ENCODE results near the gene ARHGAP29. TPM values are rescaled to one million over a fixed set of nuclear protein-coding genes. Genes with fewer than 3 reads are reported as not detected.

ARHGAP29 gene
- total RNA-seq, 2 donors from 2014 or later, result 24.9 to 39.4 TPM

DNA sequence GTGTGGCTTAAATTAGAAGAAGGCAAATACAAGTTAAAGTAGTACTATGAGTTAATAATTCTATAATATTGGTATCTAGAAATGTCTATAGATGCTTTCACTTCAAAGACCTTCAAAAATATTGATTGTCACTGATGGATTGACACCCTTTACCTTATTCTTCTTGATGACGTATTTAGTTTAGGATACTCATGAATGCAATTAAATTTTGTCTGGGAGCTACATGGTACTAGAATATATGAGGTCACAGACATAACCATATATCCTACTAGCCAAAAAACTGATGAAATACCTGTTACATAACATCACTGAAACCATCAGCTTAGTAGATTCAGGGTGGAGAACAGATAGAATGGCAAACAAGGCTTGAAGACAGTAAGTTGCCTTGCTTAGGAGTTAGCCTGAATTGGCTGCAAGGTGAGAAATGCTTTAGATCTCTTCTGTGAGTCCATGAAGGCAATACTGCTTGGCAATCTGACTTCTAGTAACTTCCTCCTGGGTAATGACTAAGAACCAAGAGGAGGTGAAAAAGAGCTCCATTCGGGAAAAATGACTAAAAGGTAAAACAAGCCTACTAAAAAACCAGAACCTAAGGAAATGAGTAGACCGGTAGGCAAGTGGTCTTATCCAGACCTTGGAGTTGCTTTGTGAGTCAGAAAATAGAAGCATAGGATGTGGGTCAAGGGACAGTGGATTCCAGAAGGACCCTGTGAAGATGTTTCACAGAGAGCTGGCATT is 16.9 kb upstream of the ARHGAP29 start:
- no peak for ATAC-seq (ENCODE audit: insufficient number of reproducible peaks, low FRiP score, low read depth)

DNA sequence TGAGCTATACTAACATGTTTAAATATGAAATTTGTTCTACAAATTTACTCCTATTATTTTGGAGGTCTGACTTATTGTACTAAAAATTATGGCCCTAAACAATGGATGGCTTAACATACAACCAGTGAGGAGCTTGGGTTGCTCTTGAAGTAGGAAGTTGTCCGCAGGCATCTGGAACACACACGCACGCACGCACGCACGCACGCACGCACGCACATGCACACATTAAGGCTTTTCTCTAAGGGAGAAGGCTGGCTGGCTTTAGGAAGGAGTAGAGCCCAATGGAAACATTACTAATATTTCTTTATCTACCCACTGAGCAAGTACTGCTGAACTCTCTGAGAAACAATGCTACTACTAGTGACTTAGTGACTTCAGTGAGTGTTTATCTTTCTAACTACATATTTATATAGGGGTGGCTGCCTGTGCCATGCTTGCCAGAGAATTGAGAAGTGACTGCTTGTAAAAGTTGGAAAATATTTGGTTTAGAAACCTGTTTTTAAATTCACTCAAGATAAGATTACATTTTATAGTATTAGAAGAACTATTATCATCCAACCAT is 16.2 kb upstream of the ARHGAP29 start:
- Histone ChIP-seq H3K27me3 (replicated peaks; ENCODE audit: insufficient read depth) (no peaks in the 10 kb centered on the region), H3K4me3 (no peak overlapping the region), H3K27ac (no peak overlapping the region), H3K36me3 (no peaks in the 10 kb centered on the region), H3K4me1 (ENCODE audit: control insufficient read depth in 1 of 2, low read depth in 2 of 2) (peaks cover 3 to 6% of the 10 kb centered on the region in 2 donors), H3K9me3 (no peaks in the 10 kb centered on the region)
- DNase-seq (ENCODE audit: low spot score), result no peak
- no peak for ATAC-seq (ENCODE audit: insufficient number of reproducible peaks, low FRiP score, low read depth)
- no peak for TF ChIP-seq CTCF (IDR thresholded peaks at IDR 0.05)

More for the DNA sequence above, 16.9 kb upstream of the ARHGAP29 start:
- Histone ChIP-seq H3K36me3 (no peaks in the 10 kb centered on the region), H3K27ac (no peak overlapping the region), H3K27me3 (replicated peaks; ENCODE audit: insufficient read depth) (no peaks in the 10 kb centered on the region), H3K9me3 (no peaks in the 10 kb centered on the region), H3K4me3 (no peak overlapping the region), H3K4me1 (ENCODE audit: control insufficient read depth in 1 of 2, low read depth in 2 of 2) (peaks cover 4 to 13% of the 10 kb centered on the region in 2 donors)
- no peak for TF ChIP-seq CTCF (IDR thresholded peaks at IDR 0.05)
- no peak for DNase-seq (ENCODE audit: low spot score)

- no peak for TF ChIP-seq CTCF (IDR thresholded peaks at IDR 0.05)
- H3K27ac ChIP-seq, result no peak overlapping the region
- ATAC-seq (ENCODE audit: insufficient number of reproducible peaks, low FRiP score, low read depth) (no peak), DNase-seq (ENCODE audit: low spot score) (no peak)
- H3K27me3 ChIP-seq (replicated peaks; ENCODE audit: insufficient read depth), result no peaks in the 10 kb centered on the region
- H3K9me3 ChIP-seq, result no peaks in the 10 kb centered on the region
- no peaks in the 10 kb centered on the region for H3K36me3 ChIP-seq
- H3K4me1 ChIP-seq (ENCODE audit: control insufficient read depth in 1 of 2, low read depth in 2 of 2), result peaks cover 0 to 11% of the 10 kb centered on the region in 2 donors
- H3K4me3 ChIP-seq, result no peak overlapping the region
Measured at GRCh38 chr1:94250341-94250740, 13.0 kb upstream of the ARHGAP29 start.

DNA sequence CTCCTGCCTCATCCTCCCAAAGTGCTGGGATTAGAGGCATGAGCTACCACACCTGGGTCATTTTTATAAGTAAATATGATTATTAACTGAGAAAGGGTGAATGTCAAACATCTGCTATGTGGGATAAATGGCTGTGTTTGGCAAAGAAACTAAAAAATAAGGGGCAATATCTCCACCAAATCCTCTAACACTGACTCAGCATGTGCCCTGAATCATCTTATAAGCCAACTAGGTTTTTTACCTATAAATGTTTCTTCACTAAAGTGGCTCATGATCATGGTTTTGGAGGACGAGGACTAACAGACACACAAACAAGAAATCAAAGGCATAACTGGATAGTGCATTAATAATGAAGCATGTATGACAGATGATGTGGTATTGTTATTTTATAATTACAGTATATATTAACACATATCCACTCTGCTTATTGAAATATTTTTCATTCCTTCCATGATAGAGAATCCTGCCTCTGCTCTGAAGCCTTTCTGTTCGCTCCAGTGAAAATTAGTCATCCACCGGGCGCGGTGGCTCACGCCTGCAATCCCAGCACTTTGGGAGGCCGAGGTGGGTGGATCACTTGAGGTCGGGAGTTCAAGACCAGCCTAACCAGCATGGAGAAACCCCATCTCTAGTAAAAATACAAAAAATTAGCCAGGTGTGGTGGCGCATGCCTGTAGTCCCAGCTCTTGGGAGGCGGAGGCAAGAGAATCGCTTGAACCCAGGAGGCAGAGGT is 11.7 kb upstream of the ARHGAP29 start:
- no peaks in the 10 kb centered on the region for H3K27me3 ChIP-seq (replicated peaks; ENCODE audit: insufficient read depth)
- H3K9me3 ChIP-seq, result no peaks in the 10 kb centered on the region
- no peak for TF ChIP-seq CTCF (IDR thresholded peaks at IDR 0.05)
- ATAC-seq (ENCODE audit: insufficient number of reproducible peaks, low FRiP score, low read depth) (no peak), DNase-seq (ENCODE audit: low spot score) (no peak)
- H3K27ac ChIP-seq, result no peak overlapping the region
- no peaks in the 10 kb centered on the region for H3K36me3 ChIP-seq
- no peak overlapping the region for H3K4me3 ChIP-seq
- H3K4me1 ChIP-seq (ENCODE audit: control insufficient read depth in 1 of 2, low read depth in 2 of 2), result peaks cover 0 to 11% of the 10 kb centered on the region in 2 donors

Measured in thoracic aorta (tissue), 2 donors.